Aorta (tissue), 5 donors: ENCODE data around the gene DHX8. TPM values are rescaled to one million over a fixed set of nuclear protein-coding genes. Genes with fewer than 3 reads are reported as not detected.

Source experiments
- ATAC-seq: fragments of 200-7000 bp; cut with Tn5 transposase; one replicate; pipeline ENCODE4 v1.9.1; 2022; ENCODE audit warnings: moderate library complexity; ENCODE audit not compliant: low FRiP score
- DNase-seq, 2 donors: peaks; one replicate each; pipeline ENCODE4 v3.0.0-alpha.2; 2020
- H3K27ac ChIP-seq, 2 donors: one replicate each; pipeline ENCODE4 v1.5.1; 2013; ENCODE audit warnings: low read length in 2 of 2, mild to moderate bottlenecking in 2 of 2, moderate library complexity in 2 of 2, control low read depth in 1 of 2, inconsistent platforms in 1 of 2, low read depth in 1 of 2
- H3K27me3 ChIP-seq, 2 donors: one replicate each; pipeline ENCODE4 v1.6.1; 2013; ENCODE audit warnings: control low read depth in 1 of 2, low read length in 1 of 2, mild to moderate bottlenecking in 1 of 2, moderate library complexity in 1 of 2; ENCODE audit not compliant: insufficient read depth in 2 of 2, control insufficient read depth in 1 of 2
- H3K36me3 ChIP-seq, 2 donors: one replicate each; pipeline ENCODE4 v1.6.1; 2013; ENCODE audit warnings: control low read depth in 1 of 2, low read length in 1 of 2, mild to moderate bottlenecking in 1 of 2; ENCODE audit not compliant: insufficient read depth in 2 of 2, control insufficient read depth in 1 of 2
- H3K4me1 ChIP-seq, 2 donors: one replicate each; pipeline ENCODE4 v1.6.1; 2013; ENCODE audit warnings: low read length in 2 of 2, control low read depth in 1 of 2, mild to moderate bottlenecking in 1 of 2, moderate library complexity in 1 of 2; ENCODE audit not compliant: insufficient read depth in 2 of 2, control insufficient read depth in 1 of 2
- H3K4me3 ChIP-seq, 2 donors: one replicate each; pipeline ENCODE4 v1.5.1; 2013; ENCODE audit warnings: low read length in 2 of 2, control low read depth in 1 of 2, mild to moderate bottlenecking in 1 of 2
- H3K9me3 ChIP-seq: one replicate; pipeline ENCODE4 v1.6.1; 2013; ENCODE audit warnings: mild to moderate bottlenecking, low read length; ENCODE audit not compliant: control insufficient read depth
- WGBS, 2 donors: extraction: QIAGEN DNeasy Blood & Tissue Kit; methylation state at CpG; one replicate each; pipeline ENCODE4 v1.1.7; 2013; 5-methylcytosine and 5-hydroxymethylcytosine counted together
- intact Hi-C, 2 donors: fragments of 100-400 bp; cut with DNase I; formaldehyde crosslinking; loops; one replicate each; pipeline versions ENCODE4 v1.14.2 to v1.15.0; 2022
- long read RNA-seq, 2 donors: library from polyadenylated mRNA; unstranded; transcript quantifications; one replicate each; pipeline ENCODE4 v2.0.0, GENCODE V29; 2020 to 2021
- polyA plus RNA-seq, 2 donors: library from polyadenylated mRNA; stranded (reverse); fragments of 200-250 nt; gene quantifications; one replicate each; pipeline ENCODE4 v1.2.3, GENCODE V29; 2013
- total RNA-seq, 2 donors: library from RNA; stranded (reverse); fragmentation: NEBNext Ultra II Directional; extraction: Animal tissue kit (Norgen Biotek cat#: 25700); gene quantifications; one replicate each; pipeline ENCODE4 v1.2.1, GENCODE V29; 2021
- donor health status: healthy with polysubstance abuse.
- donor health status: Bipolar disorder and iron deficiency.
- donor health status: DM: no; HTN: no; CAD: no.
- donor health status: DM: no; HTN: no; CAD: no.
- donor health status: DM: yes; HTN: yes; CAD: no.

Gene DHX8
- total RNA-seq = 10 to 100 TPM; 42.7 to 45.3 TPM
- polyA plus RNA-seq = 10 to 100 TPM in 1 of 2 donors, 1 to 10 TPM in 1; 7.1 to 24.0 TPM
- long read RNA-seq, donor 1, full-length matches to known transcripts = 2 of 25 reads
- long read RNA-seq, donor 1, partial matches to known transcripts = 14 of 25 reads
- long read RNA-seq, donor 1, other reads (novel, unspliced or antisense) = 9 of 25 reads
- long read RNA-seq, donor 2, full-length matches to known transcripts = 8 of 12 reads
- long read RNA-seq, donor 2, partial matches to known transcripts = 3 of 12 reads
- long read RNA-seq, donor 2, other reads (novel, unspliced or antisense) = 1 of 12 reads

- WGBS, 2 donors = 0% methylated on average over 51 of the region's 51 CpGs
- Histone ChIP-seq H3K27ac (peak within 1 kb of the TSS in 1 of 2 donors; percentile 85), H3K36me3 (no peaks in the 10 kb centered on the region), H3K4me1 (peaks cover 0 to 8% of the 10 kb centered on the region in 2 donors), H3K4me3 (peak within 1 kb of the TSS; percentile 73 to 85), H3K9me3 (no peaks in the 10 kb centered on the region), H3K27me3 (no peaks in the 10 kb centered on the region)
- ATAC-seq (peak; percentile 100), DNase-seq (peak; percentile 98 to 99)
- intact Hi-C loops = loop anchor here (1.0 kb wide), 1 partner anchor 90 kb away; no protein-coding TSS in a partner anchor
Observed at GRCh38 chr17:43483674-43484551, at the start of gene DHX8. Gene DHX8, plus strand, starts transcription at chr17:43483975. Its CDS starts 63 bp downstream, at chr17:43484038.

GRCh38 chr17:43434902-43435319 lies 48.9 kb upstream of the DHX8 start:
- Histone ChIP-seq H3K4me1 (peaks cover 0 to 5% of the 10 kb centered on the region in 2 donors), H3K4me3 (no peak overlapping the region), H3K27me3 (no peaks in the 10 kb centered on the region), H3K27ac (no peak overlapping the region), H3K9me3 (no peaks in the 10 kb centered on the region), H3K36me3 (no peaks in the 10 kb centered on the region)
- intact Hi-C loops = loop anchor here in 1 of 2 donors (5.0 kb wide), 1 partner anchor 42 kb away; no protein-coding TSS in a partner anchor
- DNase-seq (no peak), ATAC-seq (no peak)
- WGBS, 2 donors = 76 to 92% methylated on average over 4 of the region's 4 CpGs

GRCh38 chr17:43437756-43438155 lies 46.0 kb upstream of the DHX8 start:
- no peaks in the 10 kb centered on the region for H3K9me3 ChIP-seq
- H3K4me1 ChIP-seq = peaks cover 0 to 3% of the 10 kb centered on the region in 2 donors
- no peaks in the 10 kb centered on the region for H3K27me3 ChIP-seq
- DNase-seq (no peak), ATAC-seq (no peak)
- no peak overlapping the region for H3K27ac ChIP-seq
- intact Hi-C loops = no loop called here
- H3K36me3 ChIP-seq = no peaks in the 10 kb centered on the region
- WGBS, 2 donors = 78 to 80% methylated on average over 1 of the region's 1 CpG
- no peak overlapping the region for H3K4me3 ChIP-seq

- Histone ChIP-seq H3K9me3 (no peaks in the 10 kb centered on the region), H3K36me3 (no peaks in the 10 kb centered on the region), H3K27me3 (no peaks in the 10 kb centered on the region), H3K4me1 (peaks cover 0 to 3% of the 10 kb centered on the region in 2 donors), H3K27ac (no peak overlapping the region), H3K4me3 (no peak overlapping the region)
- intact Hi-C loops = no loop called here
- 69 to 79% methylated on average over 5 of the region's 5 CpGs for WGBS, 2 donors
- DNase-seq = no peak
- ATAC-seq = no peak
Observed at GRCh38 chr17:43438626-43439025, 45.1 kb upstream of the DHX8 start.

GRCh38 chr17:43439041-43439440 lies 44.7 kb upstream of the DHX8 start:
- DNase-seq (no peak), ATAC-seq (no peak)
- peaks cover 0 to 3% of the 10 kb centered on the region in 2 donors for H3K4me1 ChIP-seq
- intact Hi-C loops = no loop called here
- 76 to 88% methylated on average over 1 of the region's 1 CpG for WGBS, 2 donors
- no peak overlapping the region for H3K27ac ChIP-seq
- H3K27me3 ChIP-seq = no peaks in the 10 kb centered on the region
- no peaks in the 10 kb centered on the region for H3K9me3 ChIP-seq
- no peak overlapping the region for H3K4me3 ChIP-seq
- no peaks in the 10 kb centered on the region for H3K36me3 ChIP-seq

GRCh38 chr17:43442711-43443110 lies 41.1 kb upstream of the DHX8 start:
- H3K36me3 ChIP-seq = no peaks in the 10 kb centered on the region
- H3K27ac ChIP-seq = no peak overlapping the region
- 49 to 89% methylated on average over 2 of the region's 2 CpGs for WGBS, 2 donors

GRCh38 chr17:43443381-43443780 lies 40.4 kb upstream of the DHX8 start:
- ATAC-seq (no peak), DNase-seq (no peak)
- WGBS, 2 donors = 76 to 84% methylated on average over 3 of the region's 3 CpGs
- intact Hi-C loops = no loop called here
- no peaks in the 10 kb centered on the region for H3K36me3 ChIP-seq
- H3K27me3 ChIP-seq = no peaks in the 10 kb centered on the region
- no peaks in the 10 kb centered on the region for H3K4me1 ChIP-seq
- H3K9me3 ChIP-seq = no peaks in the 10 kb centered on the region
- H3K4me3 ChIP-seq = no peak overlapping the region
- H3K27ac ChIP-seq = no peak overlapping the region

More at GRCh38 chr17:43442711-43443110, 41.1 kb upstream of the DHX8 start:
- no peak for DNase-seq
- Histone ChIP-seq H3K4me1 (no peaks in the 10 kb centered on the region), H3K4me3 (no peak overlapping the region), H3K9me3 (no peaks in the 10 kb centered on the region), H3K27me3 (no peaks in the 10 kb centered on the region)
- ATAC-seq = no peak
- intact Hi-C loops = no loop called here

- Histone ChIP-seq H3K4me3 (no peak overlapping the region), H3K27me3 (no peaks in the 10 kb centered on the region), H3K36me3 (no peaks in the 10 kb centered on the region), H3K4me1 (no peaks in the 10 kb centered on the region), H3K27ac (no peak overlapping the region), H3K9me3 (no peaks in the 10 kb centered on the region)
- WGBS, 2 donors = 66 to 72% methylated on average over 8 of the region's 8 CpGs
- ATAC-seq (no peak), DNase-seq (no peak)
- intact Hi-C loops = no loop called here
Observed at GRCh38 chr17:43444223-43445008, 39.4 kb upstream of the DHX8 start.
